HL-60 (cell line): ENCODE data around the gene EP400.

Experiments used
- DNase-seq, 2 experiments: peaks; one replicate each; pipeline ENCODE4 v3.0.0-alpha.2; 2010 to 2020; ENCODE audit warnings: low read depth in 1 of 2, low spot score in 1 of 2
- H3K27ac ChIP-seq: fragments of 250-450 bp; sonication (Bioruptor Pico); replicated peaks from 2 replicates; pipeline ENCODE4 v1.5.1; 2020; ENCODE audit warnings: mild to moderate bottlenecking, moderate library complexity
- H3K27me3 ChIP-seq: fragments of 250-450 bp; sonication (Bioruptor Pico); 2 replicates; pipeline ENCODE4 v1.5.1; 2021; ENCODE audit warnings: mild to moderate bottlenecking, moderate library complexity; ENCODE audit not compliant: insufficient read depth, poor library complexity, severe bottlenecking
- H3K4me3 ChIP-seq: replicated peaks from 2 replicates; pipeline ENCODE4 v1.5.1; 2011; ENCODE audit warnings: mild to moderate bottlenecking, control low read depth, low read length; ENCODE audit not compliant: insufficient read depth
- CTCF ChIP-seq: IDR thresholded peaks from one replicate; pipeline ENCODE4 v1.5.1; 2011; ENCODE audit warnings: low read length, control low read depth, inconsistent platforms; ENCODE audit not compliant: insufficient read depth
- GABPA ChIP-seq: IDR thresholded peaks from 2 replicates; pipeline ENCODE4 v1.6.1; 2012; ENCODE audit warnings: low read depth
- POLR2AphosphoS5 ChIP-seq: IDR thresholded peaks from 2 replicates; pipeline ENCODE4 v1.6.1; 2012; ENCODE audit warnings: low read depth
- REST ChIP-seq: IDR thresholded peaks from 2 replicates; pipeline ENCODE4 v1.6.1; 2012; ENCODE audit warnings: low read depth; ENCODE audit not compliant: insufficient replicate concordance
- SPI1 ChIP-seq: IDR thresholded peaks from 2 replicates; pipeline ENCODE4 v1.6.1; 2012; ENCODE audit warnings: low read depth, mild to moderate bottlenecking, borderline replicate concordance

The EP400 gene

GRCh38 chr12:132029503-132030300 lies 80.0 kb downstream of the EP400 start:
- Histone ChIP-seq H3K4me3 (no peak overlapping the region), H3K27me3 (no peaks in the 10 kb centered on the region), H3K27ac (no peak overlapping the region)
- no peak for DNase-seq
- no peak for TF ChIP-seq SPI1
- TF ChIP-seq REST = no peak
- TF ChIP-seq GABPA = no peak
- no peak for TF ChIP-seq CTCF
- TF ChIP-seq POLR2AphosphoS5 = no peak

DNA sequence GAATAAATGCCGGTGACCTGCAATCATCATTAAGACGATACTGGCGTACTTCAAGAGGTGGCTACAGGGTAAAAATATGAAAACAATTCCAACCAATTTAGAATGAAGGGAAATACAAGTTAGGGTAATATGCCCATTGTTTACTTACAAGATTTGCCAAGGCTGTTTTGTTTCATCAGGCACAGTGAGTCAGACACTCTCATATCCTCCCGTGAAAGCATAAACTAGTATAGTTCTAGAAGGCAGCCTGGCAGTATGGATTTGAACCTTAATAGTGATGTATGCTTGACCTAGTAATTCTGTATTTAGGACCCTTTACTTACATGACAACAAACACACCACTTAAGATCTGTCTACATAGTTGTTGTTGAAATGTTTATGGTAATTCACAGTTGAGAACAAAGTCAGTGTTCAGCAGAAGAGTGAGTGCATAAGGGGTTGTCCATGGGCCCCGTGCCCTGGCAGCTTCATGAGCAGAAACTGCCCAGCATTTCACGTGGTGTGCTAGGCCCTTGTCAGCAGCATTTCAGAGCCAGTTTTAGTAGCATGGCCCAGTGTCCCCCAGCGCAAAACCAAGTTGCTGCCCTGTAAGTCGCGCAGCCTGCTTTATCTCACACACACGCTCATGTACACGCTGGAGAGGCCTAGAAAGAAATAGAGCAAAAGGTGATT lies 80.8 kb downstream of the EP400 start:
- no peak for DNase-seq
- TF ChIP-seq SPI1 (no peak), POLR2AphosphoS5 (no peak), REST (no peak), GABPA (no peak), CTCF (no peak)
- no peaks in the 10 kb centered on the region for H3K27me3 ChIP-seq
- no peak overlapping the region for H3K27ac ChIP-seq
- no peak overlapping the region for H3K4me3 ChIP-seq

DNA sequence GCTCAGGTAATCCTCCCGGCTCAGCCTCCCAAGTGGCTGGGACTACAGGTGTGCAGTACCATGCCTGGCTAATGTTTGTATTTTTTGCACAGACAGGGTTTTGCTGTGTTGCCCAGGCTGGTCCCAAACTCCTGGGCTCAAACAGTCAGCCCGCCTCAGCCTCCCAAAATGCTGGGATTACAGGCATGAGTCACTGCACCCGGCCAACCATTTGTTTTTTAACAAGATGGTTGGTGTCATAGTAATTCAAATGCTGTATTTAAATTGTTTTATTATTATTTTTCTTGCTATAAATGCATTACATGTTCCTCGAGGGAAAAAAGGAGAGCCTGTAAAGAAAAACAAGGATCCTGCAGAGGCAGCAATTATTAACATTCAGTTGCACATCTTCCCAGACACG lies 83.9 kb downstream of the EP400 start:
- no peaks in the 10 kb centered on the region for H3K27me3 ChIP-seq
- H3K27ac ChIP-seq = no peak overlapping the region
- DNase-seq = no peak
- no peak overlapping the region for H3K4me3 ChIP-seq
- TF ChIP-seq SPI1 = no peak
- no peak for TF ChIP-seq POLR2AphosphoS5
- TF ChIP-seq CTCF = no peak
- no peak for TF ChIP-seq GABPA
- TF ChIP-seq REST = no peak
